GM13977 (cell line): ENCODE results near the gene DMXL1.
A peak's percentile ranks its signal among the peaks of the same experiment; 100 is the strongest.

Experiments
- DNase-seq: peaks from one replicate; pipeline ENCODE4 v3.0.0; 2012; ENCODE audit warnings: low spot score
- CTCF ChIP-seq: IDR thresholded peaks from 2 replicates; pipeline ENCODE4 v1.5.1; 2012; ENCODE audit warnings: mild to moderate bottlenecking, control low read depth; ENCODE audit not compliant: insufficient read depth; ENCODE audit errors: extremely low read depth, missing control alignments
- in situ Hi-C: fragments of 300-500 bp; cut with MboI; formaldehyde crosslinking; loops from one replicate; pipeline ENCODE4 v1.12.0; 2022; ENCODE audit warnings: low sequenced_read_pairs, low pct_unique_long_range_greater_than_20kb, mixed read lengths, inconsistent platforms; ENCODE audit not compliant: unreplicated experiment

DMXL1 gene

GRCh38 chr5:119212676-119213075 is 141.8 kb downstream of the DMXL1 start:
- in situ Hi-C loops = no loop called here
- no peak for DNase-seq
- TF ChIP-seq CTCF = no peak

DNA sequence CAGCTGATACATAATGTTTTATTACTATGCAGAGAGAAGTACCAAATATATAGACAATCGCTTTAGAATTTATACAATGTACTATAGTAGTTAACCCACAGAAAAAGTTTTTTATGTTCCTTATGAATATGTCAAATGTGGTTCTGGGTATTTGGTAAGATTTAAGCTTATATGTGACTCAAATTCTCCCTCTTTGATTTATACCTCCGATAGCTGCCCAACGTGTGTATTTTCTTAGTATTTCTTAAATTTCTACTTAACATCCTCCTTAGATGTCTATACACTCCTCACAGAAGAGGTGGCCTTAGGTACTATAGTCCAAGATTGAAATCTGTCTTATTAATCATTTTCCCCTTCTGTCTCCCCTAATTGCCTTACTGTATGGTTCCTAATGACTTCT is 146.3 kb downstream of the DMXL1 start:
- no peak for DNase-seq
- in situ Hi-C loops = no loop called here
- TF ChIP-seq CTCF = no peak

DNA sequence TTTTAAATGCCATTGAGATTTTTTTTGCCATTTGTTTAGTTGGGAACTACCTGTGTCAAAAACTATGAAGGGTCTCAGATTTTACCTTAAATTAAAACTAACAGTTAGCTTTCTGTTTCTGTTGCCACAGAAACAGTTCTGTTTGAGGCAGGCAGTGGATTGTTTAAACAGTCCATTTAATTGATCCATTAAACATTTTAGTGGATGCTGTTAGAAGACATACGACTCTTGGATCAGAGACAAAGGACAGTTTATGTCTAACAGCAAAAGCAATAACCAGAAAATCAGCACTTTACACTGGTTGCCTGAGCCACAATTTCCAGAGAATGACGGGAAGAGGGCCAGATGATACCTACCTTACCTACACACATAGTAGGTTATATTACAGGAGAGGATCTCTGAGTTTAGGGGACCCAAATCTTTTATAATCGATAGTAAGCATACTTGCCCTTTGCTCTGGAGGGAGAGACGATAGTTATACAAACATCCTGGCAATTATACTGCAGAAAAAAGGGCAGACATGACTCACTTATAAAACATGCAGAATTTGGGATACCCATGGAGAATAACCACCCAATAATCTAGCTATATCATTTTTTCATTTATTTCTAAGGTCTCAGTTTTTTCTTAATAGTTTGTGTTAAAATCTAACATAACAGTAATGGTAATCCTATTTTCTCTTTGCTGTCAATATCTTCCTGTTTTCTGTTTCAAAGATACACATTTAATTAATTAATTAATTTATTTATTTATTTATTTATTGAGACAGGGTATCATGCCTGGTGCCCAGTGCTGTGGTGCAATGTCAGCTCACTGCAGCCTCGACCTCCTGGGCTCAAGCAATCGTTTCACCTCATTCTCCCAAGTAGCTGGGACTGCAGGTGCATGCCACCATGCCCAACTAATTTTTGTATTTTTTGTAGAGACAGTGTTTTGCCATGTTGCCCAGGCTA is 148.2 kb downstream of the DMXL1 start:
- in situ Hi-C loops = no loop called here
- TF ChIP-seq CTCF = no peak
- DNase-seq = no peak

DNA sequence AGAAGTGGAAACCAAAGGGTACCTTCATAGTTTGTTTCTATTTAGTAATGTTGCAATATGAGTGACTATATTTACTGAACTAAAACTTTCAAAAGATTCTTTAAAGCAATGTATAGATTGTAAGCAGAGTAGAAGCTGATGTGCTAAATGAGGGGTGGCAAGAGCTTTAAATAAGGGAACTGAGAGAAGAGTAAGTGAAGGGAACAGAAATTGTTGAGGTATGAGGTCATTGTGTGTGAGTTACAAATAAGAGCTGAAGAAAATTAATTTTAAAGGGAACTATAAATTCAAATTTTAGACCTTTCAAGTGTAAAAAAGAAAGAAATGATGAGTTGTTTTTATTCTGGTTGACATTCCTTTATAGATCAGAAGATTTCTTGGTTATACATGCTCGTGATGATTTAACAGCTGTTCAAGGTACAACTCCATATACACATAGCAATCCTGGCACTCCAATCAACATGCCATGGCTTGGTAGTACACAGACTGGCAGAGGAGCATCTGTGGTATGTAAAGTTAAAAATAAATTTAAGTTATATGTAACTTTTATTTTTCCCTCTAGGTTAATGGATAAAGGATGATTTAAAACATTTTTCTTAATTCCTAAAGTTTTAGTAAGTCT is 149.8 kb downstream of the DMXL1 start:
- in situ Hi-C loops = no loop called here
- DNase-seq = peak; percentile 45
- no peak for TF ChIP-seq CTCF

DNA sequence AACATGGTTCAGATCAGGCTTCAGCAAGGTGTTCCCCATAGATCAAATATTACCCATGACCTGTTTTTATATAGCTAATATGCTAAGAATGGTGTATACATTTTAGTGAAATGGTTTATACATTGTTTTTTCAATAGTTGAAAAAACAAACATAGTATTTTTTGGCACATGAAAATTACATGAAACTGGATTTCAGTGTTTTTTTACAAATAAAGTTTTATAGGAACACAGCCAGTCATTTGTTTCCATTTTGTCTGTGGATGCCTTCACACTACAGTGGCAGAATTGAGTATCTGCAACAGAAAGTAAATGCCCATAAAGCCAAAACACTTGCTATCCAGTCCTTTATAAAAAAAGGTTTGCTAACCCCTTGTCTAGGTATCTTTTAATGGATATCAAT is 150.4 kb downstream of the DMXL1 start:
- TF ChIP-seq CTCF = no peak
- in situ Hi-C loops = no loop called here
- no peak for DNase-seq

DNA sequence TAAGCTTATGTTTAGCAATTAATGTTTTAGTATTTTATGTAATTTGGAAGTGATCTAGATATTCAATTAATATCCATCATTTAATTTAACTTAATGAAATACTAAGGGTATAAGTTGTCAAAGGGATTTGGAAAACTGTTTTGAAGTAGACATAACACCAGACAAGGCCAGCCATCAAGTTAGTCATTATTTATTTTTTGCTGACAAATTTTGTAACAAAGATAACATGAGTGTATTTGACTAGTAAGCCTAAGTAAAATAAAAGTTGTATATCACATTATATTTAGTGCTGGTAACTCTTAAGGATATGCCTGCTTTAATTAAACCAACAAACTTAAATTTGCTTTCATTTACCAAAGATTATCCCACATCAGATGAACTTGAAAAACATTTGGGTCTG is 159.1 kb downstream of the DMXL1 start:
- in situ Hi-C loops = no loop called here
- no peak for TF ChIP-seq CTCF
- no peak for DNase-seq
